ENCODE measurements around the gene MOB1A. TPM values are rescaled to one million over a fixed set of nuclear protein-coding genes. Genes with fewer than 3 reads are reported as not detected.

Gene MOB1A
- total RNA-seq, 1 experiment from 2014 or later = 95.1 TPM

DNA sequence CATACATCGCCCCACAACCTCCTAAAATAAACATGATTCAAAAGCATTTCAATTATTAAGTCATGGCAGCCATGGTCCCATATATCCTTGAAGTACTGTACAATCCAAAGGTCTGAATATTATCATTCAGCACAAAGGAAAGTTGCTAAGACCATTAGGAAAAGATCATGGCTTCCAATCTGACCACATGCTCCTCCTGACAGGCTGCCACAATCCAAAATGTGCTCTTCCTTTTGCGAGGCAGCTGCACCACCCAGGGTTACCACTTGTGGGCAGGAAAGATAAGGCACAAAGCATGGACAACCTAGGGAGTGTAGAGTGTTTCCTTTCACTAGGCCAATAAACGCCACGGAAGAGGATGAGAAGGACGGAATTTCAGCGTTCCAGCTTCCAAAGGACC is 36.3 kb downstream of the MOB1A start:
- Histone ChIP-seq H3K4me1 (ENCODE audit: insufficient read depth, low read length) (no peaks in the 10 kb centered on the region), H3T11ph (ENCODE audit: low read length) (no peak overlapping the region), H3K23ac (ENCODE audit: insufficient read length, low read depth, low read length) (no peak overlapping the region), H2AK5ac (ENCODE audit: insufficient read length, low read length) (no peak overlapping the region), H4K8ac (replicated peaks; ENCODE audit: insufficient read length, low read depth, low read length) (no peak overlapping the region), H3K79me2 (ENCODE audit: insufficient read depth, low read length) (no peaks in the 10 kb centered on the region; the same call in 1 of the 2 replicates), H3K27ac (ENCODE audit: insufficient read length, low read depth, low read length) (no peak overlapping the region), H4K5ac (ENCODE audit: insufficient read length, low read depth, low read length) (no peak overlapping the region), H3K4ac (ENCODE audit: low read depth, low read length) (no peak overlapping the region), H3K14ac (ENCODE audit: insufficient read depth, low read length) (no peak overlapping the region), H2BK20ac (ENCODE audit: low read depth, low read length, poor library complexity, severe bottlenecking) (no peak overlapping the region), H2BK5ac (ENCODE audit: insufficient read length, low read length) (no peak overlapping the region), H3K79me1 (ENCODE audit: insufficient read depth, low read depth, low read length, poor library complexity, severe bottlenecking) (no peaks in the 10 kb centered on the region), H3K23me2 (ENCODE audit: insufficient read length, low read depth, low read length, poor library complexity, severe bottlenecking) (peaks cover 5% of the 10 kb centered on the region), H3K4me2 (ENCODE audit: insufficient read depth, insufficient read length, low read length) (no peak overlapping the region), H4K20me1 (ENCODE audit: control insufficient read depth, insufficient read depth, insufficient read length) (no peaks in the 10 kb centered on the region), H2AFZ (ENCODE audit: low read length) (no peak overlapping the region), H3K27me3 (ENCODE audit: insufficient read depth, low read length) (no peaks in the 10 kb centered on the region), H2BK15ac (ENCODE audit: low read depth, low read length) (no peak overlapping the region), H2BK120ac (ENCODE audit: low read depth, low read length, poor library complexity, severe bottlenecking) (no peak overlapping the region), H3K9ac (ENCODE audit: extremely low read depth, insufficient read length, low read length) (no peak overlapping the region), H3K18ac (ENCODE audit: insufficient read length, low read depth, low read length) (no peak overlapping the region), H3K9me3 (ENCODE audit: control insufficient read depth, low read depth, low read length) (no peaks in the 10 kb centered on the region), H3K56ac (ENCODE audit: insufficient read length, low read depth, low read length) (no peak overlapping the region), H4K91ac (ENCODE audit: insufficient read length, low read depth, low read length) (no peak overlapping the region), H2BK12ac (ENCODE audit: insufficient read length, low read depth, low read length) (no peak overlapping the region)
- Mint-ChIP-seq H3K27me3 (ENCODE audit: low read depth) (no peaks in the 10 kb centered on the region), H3K9me3 (no peaks in the 10 kb centered on the region), H3K4me3 (no peak overlapping the region; a peak in 1 of 5 replicates), H3K27ac (peak overlapping the region in 1 of 3 experiments; percentile 18; a peak in 2 of 7 replicates), H3K36me3 (ENCODE audit: insufficient read depth in 1 of 3, low read depth in 3 of 3) (peaks cover 9 to 28% (median 25%) of the 10 kb centered on the region in 3 experiments; a peak in 6 of 7 replicates), H3K4me1 (peaks cover 0 to 10% of the 10 kb centered on the region in 2 experiments; a peak in 3 of 4 replicates)
- WGBS (ENCODE audit: extremely low coverage, insufficient read length, low lambda C conversion rate) = 100% methylated on average over 1 of the region's 6 CpGs
- DNase-seq = peak; percentile 44
- TF ChIP-seq, protein P1, sequence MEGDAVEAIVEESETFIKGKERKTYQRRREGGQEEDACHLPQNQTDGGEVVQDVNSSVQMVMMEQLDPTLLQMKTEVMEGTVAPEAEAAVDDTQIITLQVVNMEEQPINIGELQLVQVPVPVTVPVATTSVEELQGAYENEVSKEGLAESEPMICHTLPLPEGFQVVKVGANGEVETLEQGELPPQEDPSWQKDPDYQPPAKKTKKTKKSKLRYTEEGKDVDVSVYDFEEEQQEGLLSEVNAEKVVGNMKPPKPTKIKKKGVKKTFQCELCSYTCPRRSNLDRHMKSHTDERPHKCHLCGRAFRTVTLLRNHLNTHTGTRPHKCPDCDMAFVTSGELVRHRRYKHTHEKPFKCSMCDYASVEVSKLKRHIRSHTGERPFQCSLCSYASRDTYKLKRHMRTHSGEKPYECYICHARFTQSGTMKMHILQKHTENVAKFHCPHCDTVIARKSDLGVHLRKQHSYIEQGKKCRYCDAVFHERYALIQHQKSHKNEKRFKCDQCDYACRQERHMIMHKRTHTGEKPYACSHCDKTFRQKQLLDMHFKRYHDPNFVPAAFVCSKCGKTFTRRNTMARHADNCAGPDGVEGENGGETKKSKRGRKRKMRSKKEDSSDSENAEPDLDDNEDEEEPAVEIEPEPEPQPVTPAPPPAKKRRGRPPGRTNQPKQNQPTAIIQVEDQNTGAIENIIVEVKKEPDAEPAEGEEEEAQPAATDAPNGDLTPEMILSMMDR (conservative IDR thresholded peaks at IDR 0.05) = peak; percentile 60

All from H9 (cell line).